Islet of Langerhans (tissue), 1 donor: Measurements from ENCODE around the gene PHACTR2.

Source experiments
- FAIRE-seq: peaks from one replicate; lab custom pipeline; 2011; peaks lifted over from hg19 to GRCh38; lab: Jason Lieb, UNC

Gene PHACTR2

DNA sequence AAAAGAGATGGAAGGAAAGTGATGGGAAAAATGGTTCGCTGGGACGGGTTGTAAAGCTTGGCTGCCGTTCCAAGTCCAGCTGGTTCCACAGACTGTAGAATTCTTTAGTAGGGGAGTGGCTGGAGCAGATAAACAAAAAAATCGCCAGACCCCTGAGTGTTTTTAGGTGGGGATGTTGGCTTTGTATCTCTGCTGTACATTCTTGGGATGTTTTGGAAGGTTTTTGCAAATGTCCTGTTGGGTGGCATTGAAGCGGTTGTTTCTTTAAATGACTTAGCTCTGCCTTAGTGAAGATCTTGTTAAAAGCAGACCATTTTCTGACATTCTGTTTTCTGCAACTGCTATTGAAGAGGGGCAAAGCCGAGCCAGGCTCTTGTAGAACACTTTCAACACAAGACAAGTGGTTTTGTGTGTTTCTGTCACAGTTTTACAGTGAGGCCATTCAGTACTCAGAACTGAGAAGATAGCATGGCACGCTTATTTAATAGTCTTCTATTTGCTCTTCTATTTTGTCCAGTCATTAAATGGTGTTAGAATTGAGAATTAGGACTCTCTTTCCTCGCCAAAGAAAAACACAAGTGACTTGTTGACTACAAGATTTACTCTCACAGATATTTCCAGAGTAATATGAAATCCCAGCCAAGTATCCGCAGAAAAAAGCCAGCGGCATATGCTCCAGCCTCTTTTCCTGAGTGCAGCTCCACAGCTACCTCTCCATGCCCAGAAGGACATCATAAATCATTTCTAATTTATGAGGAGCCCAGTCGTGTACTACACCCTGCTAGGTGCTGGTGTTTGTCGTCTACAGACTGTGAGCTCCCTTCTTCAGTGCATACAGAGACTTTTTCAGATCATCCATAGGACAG is 65.8 kb downstream of the PHACTR2 start:
- FAIRE-seq, result no peak

GRCh38 chr6:143744551-143745165 is 66.9 kb downstream of the PHACTR2 start:
- FAIRE-seq, result peak; percentile 97

DNA sequence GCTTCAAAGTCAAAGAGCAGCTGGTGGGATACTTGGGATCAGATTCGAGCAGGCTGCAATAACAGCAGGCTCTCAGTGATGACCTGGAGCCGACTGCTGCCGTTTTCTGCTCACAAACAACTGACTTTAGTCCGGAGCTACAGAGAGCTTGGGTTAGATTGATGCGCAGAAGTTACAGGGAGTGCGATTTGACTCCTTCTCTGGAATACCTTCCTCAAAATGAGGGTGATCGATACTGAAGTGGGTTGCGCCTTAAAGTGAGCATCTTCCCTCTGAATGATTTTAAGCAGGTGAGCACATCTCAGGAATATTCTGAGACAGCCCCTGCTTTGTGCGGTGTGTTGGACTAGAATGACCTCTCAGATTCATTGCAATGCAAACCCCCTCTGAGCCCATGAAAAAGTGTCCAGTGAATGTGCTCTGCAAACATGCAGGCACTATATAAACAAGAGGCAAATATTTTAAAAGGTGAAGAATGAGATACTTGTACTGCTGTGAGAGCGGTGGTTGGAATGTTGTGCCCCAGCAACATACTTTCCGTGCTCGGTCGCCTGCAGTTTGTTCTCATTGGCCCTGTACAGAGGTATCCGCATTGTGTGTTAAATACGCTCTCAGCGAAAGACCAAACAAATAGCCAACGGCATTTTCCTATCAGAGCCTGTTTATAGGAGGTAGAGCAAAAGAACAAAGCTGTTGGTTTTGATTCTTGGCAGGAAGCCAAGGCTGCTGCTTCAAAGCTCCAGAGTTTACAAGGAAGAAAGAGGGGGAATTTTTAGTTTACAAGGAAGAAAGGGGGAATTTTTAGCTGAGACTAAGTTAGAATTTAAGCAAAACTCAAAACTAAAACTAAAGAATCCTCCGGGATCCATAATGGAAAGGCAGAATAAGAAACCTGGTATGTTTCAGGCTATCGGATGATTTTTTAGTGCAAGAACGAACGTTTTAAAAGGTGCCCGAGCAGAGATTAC is 67.7 kb downstream of the PHACTR2 start:
- FAIRE-seq, result peak; percentile 76

DNA sequence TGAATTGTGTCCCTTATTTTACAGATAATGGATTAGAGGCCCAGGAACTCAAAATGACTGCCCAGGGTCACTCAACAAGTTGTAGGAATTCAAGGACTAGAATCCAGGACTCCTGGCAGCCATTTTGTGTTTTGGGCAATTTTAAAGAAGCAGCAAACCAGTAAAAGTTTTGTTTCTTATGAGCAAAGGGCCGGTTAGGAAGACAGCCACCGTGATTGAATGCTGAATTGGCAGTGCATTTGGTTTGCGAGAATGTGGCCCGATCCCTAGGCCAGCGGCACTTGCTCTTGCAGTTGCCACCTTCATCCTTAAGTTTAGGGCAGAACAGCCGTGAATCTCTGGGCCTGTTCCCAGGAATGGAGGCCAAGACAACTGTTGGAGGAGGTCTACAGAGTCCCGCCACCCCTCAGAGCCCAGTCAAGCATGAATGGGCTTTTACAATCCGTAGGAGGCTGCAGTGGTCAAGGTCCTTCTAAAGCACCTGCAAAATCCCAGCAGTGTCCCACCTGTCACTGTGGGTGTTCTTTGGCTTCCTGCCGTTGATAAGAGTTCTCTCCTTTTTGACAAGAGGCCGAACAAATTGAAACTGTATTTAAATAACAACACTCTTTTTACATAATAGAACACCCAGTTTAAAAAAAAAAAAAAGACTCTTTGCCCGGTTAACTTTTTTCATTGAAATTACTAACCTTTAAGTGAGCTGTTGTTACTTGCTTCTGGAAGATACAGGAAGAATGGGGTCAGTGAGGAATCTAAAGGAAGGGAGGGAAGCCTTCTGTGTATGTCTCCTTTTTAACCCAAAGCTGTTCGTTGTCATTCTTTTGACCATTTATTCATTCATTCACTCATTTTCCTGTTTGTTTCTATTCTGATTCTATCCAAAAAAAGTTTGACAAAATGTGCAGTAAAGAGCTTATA is 68.7 kb downstream of the PHACTR2 start:
- no peak for FAIRE-seq

DNA sequence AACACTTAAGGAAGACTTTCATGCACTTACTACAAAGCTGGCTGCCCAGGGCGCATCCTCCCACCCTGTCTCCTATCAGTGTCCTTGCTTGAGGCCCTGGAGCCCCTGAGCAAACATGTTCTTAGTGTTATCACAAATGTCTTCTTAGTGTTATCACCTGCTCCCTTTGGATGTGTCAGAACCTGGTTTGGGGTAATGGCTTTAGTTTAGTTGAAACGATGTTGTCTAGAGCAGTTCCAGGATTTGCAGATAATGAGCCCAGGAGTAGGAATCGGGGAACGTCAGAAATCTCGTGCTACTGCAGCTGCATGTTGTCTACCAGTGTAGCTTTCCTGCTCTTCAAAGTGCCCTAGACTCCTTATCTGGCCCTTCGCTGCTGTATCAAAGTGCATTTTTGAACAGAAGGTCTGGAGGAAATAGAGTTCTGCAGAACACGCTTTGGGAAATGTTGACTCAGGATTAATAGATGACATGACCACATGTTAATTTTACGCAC is 69.6 kb downstream of the PHACTR2 start:
- no peak for FAIRE-seq

GRCh38 chr6:143749891-143750290 is 72.1 kb downstream of the PHACTR2 start:
- no peak for FAIRE-seq

DNA sequence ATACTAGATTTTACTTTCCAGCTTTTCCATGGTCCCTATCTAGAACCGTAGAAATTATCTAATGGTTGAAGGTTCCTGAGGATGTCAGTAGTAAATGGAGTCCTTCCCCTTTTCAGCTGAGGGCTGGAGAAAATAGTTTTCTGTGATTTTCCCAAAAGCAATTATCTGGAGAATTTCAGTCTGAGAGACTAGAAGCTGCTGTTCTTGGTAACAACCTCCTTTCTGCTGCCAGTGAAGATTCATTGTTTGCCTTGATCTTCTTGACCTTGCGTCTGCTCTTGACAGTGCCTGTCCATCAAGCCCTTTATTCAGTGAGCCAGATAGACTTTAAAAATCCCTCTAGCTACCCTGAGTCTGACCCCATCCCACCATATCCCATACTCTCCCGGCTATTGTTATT is 73.1 kb downstream of the PHACTR2 start:
- no peak for FAIRE-seq

DNA sequence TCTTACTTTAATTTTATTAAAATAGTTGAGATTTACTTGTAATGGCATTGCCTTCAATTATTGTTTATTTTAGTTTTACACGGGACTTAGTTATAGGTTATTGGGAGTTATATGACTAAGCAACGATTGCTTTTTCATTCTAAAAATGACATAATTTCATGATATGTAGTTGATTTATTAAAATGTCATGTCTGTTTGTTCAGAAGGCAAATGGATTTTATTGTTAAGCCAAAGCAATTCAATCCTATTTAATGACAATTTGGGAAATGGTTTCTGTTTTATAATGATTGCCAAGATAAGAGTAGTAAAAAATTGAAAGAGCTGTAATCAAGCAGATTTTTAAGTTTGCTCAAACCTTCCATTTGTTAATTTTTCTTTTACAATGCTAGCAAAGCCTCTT is 74.7 kb downstream of the PHACTR2 start:
- no peak for FAIRE-seq

DNA sequence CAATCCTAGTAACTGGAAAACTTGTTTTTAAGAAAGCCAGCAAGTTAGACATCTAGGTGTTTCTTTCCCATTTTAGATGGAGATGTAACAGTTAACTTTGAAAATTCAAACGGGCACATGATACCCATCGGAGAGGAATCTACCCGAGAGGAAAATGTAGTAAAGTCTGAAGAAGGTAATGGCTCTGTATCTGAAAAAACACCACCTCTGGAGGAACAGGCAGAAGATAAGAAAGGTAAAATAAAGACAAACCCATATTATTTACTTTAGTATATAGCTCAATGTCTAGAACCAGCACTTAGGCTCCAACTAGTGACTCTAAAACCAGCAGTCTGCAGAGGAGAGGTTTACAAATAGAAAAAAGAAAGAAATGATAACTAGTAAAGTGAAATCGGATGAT is 75.9 kb downstream of the PHACTR2 start:
- FAIRE-seq, result no peak

- FAIRE-seq, result no peak
Measured at GRCh38 chr6:143754204-143754603, 76.4 kb downstream of the PHACTR2 start.

GRCh38 chr6:143755301-143755744 is 77.6 kb downstream of the PHACTR2 start:
- no peak for FAIRE-seq

- FAIRE-seq, result no peak
Measured at GRCh38 chr6:143757346-143757832, 79.6 kb downstream of the PHACTR2 start.

DNA sequence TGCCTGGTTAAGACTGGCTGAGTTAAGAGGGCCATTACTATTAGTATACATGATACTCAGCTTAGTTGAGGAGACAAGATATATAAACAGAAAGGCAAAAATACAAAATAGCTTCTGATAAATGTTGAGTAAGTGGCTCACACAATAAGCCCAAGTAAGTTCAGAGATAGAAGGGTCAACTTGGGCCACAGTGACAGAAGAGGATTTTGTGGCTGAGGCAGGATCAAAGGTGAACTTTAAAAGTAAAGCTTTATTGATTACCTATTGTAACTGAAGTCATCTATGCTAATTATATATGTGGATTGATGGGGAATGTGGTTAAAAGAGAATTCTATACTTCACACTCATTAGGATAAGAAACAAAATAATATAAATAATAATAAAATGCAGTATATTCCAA is 80.8 kb downstream of the PHACTR2 start:
- FAIRE-seq, result no peak

GRCh38 chr6:143759666-143760065 is 81.9 kb downstream of the PHACTR2 start:
- no peak for FAIRE-seq

DNA sequence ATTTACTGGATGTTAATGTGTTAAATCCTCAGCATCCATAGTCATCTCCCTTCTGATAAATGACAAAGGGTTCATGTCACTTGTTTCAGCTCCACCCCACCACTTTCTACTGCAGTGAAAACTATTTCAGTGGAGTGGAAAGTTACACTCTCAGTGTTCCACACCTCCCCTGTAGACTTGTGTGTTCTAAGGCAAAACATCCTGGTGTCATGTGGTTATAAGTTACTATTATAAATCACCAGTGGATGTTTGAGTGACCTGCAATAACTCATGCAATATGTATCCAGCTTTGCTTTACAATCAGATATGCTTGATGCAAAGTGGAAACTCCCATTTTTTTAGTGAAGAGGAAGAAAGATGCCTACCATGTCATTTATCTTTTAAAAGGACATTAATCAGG is 83.3 kb downstream of the PHACTR2 start:
- no peak for FAIRE-seq

- FAIRE-seq, result no peak
Measured at GRCh38 chr6:143762126-143762525, 84.4 kb downstream of the PHACTR2 start.

- FAIRE-seq, result no peak
Measured at GRCh38 chr6:143765422-143766184, 87.8 kb downstream of the PHACTR2 start.

DNA sequence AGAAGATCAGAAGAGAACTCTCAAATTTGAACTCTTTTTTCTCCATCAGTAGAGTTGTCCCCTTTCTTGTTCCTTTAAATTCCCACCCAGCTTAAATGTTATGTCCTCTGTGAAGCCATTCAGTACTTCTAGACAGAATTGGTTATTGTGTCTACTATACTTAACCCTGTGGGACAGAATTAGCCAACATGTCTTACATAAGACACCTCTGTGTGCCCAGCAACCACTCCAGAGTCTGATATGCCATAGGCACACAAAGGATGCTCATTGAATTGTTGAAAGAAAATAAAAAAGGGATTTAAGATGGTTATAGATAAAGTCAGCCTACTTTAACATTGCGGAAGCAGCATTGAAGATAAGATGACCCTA is 88.4 kb downstream of the PHACTR2 start:
- no peak for FAIRE-seq

DNA sequence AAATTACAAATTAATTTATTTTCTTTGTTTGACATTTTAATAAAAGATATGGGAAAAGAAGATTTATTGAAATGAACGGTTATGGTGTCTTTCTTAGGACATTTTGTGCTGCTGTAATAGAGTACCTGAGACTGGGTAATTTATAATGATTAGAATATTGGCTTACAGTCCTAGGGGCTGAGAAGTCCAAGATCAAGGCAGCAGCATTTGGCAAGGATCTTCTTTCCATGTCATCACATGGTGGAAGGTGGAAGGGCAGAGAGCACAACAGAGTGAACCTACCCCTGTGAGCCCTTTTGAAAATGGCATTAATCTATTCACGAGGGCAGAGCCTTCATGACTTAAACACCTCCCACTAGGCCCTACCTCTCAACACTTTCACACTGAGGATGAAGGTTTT is 89.7 kb downstream of the PHACTR2 start:
- no peak for FAIRE-seq
